Measurements from ENCODE around the gene MADD.

Gene MADD

DNA sequence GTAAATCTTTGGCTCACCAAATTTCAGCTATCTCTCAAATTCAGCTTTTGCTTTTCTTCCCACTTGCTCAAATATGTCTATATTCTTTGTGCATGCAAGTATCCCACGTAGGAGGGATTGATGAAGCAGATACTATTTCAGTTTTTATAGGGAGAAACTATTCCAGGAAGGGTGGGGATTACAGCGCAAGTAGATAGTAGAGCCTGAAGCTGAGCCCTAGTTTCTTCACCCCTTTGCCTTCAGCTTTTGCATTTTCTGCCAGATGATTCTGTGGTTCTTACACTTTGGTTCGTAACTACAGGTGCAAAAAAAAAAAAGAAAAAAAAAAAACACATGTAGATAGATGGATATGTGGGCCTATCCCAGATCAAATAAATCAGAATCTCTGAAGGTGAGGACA, 18.2 kb upstream of the MADD start:
- no peak for DNase-seq (ENCODE audit: low read depth)

DNA sequence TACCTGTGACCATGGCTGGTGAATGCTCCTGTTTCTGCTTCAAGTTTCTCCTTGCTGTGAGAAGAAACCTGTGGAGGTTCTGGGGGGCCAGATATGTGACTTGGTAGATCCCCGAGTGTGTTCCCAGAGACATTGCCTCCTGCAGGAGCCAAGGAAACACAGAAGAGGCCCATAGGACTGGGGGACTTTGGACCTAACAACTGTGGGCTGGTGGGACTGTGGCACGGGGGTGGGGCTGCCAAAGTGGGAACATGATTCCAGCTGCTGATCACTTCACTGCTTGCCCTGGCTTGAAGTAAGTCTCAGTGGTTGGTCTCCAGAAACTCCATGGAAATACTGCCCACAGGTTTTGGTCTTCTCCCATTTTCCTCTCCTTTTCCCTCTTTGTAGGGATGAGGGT, 16.3 kb upstream of the MADD start:
- DNase-seq (ENCODE audit: low read depth), result no peak

DNA sequence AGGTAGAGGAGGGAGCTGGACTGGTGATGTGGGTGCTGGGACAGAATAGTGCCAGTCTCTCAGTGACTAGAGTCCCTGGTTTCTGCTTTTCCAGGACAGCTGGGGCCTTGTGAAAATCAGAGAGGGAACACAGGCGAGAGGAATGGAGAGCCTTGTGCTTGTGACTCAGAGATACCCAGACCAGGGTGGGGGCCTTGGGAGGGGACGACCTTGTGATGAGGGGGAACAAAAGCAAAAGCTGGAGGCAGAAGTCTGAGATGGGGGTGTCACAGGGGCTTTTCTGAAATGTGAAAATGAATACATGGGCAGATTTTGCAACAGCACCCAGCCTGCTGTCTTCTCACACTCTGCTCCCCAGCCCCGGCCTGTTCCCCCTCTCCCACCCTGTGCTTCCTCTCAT, 15.5 kb upstream of the MADD start:
- no peak for DNase-seq (ENCODE audit: low read depth)

DNA sequence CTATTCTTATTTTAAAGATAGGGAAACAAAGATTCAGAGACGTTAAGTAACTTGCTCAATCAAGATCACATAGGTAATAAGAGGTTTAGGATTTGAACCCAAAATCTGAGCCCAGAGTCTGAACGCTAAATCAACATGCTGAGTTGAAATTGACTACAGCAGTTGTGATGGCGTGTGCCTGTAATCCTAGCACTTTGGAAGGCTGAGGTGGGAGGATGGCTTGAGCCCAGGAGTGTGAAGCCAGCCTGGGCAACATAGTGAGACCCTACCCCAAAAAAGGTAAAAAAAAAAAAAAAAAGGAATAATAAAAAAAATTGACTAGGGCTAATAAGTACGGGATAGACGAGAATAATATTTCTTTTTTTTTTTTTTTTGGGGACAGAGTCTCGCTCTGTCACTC, 13.6 kb upstream of the MADD start:
- no peak for DNase-seq (ENCODE audit: low read depth)

DNA sequence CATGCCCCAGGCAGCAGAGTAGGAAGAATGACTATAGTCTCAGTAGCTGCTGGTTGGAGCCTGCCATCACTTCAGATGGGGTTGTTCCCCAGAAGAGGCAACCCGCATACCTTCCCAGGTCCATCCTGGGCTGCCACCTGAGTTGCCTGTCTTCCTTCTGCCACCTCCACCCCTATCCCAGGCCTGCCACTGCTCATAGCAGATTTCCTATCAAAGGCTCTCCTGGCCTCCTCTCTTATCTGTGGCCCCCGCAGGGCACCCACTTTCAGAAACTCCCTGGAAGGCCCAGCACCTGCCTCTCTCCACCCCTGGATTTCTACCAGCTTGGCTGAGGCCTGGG, 12.8 kb upstream of the MADD start:
- DNase-seq (ENCODE audit: low read depth), result no peak

DNA sequence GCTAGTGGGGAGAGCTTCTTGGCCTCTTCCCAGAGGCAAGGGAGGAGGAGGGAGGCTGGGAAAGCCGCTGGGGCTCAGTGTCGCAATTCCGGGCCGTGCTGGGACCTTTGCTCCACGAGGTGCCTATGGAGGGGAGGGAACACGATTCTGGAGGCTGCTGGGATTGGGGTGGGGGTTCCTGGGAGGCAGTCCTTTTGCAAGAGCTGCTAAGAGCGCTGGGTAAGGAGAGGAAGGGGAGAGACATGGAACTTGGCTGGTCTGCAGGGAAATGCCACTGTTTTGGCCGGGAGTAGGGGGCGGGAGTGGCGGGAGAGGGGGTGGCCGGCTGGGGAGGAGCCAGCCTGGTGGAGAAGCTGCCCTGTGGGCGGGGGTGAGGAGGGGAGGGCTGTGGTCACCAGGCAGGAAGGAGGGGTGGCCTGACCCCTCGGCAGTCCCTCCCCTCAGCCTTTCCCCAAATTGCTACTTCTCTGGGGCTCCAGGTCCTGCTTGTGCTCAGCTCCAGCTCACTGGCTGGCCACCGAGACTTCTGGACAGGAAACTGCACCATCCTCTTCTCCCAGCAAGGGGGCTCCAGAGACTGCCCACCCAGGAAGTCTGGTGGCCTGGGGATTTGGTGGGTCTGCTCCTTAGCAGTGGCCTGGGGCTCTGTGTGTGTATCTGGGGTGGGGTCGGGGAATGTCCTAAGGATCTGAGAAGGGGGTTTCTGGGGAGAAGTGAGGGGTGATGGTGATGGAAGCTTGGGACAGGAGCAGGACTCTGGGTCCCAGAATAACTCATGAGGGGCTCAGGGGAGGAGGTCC, 12.2 kb upstream of the MADD start, which contains the start of gene NR1H3:
Gene NR1H3 (plus strand): TSS at position 480 of the 800 bp plus-strand sequence. CDS start 1,221 bp downstream, outside the sequence.
- no peak for DNase-seq (ENCODE audit: low read depth)

DNA sequence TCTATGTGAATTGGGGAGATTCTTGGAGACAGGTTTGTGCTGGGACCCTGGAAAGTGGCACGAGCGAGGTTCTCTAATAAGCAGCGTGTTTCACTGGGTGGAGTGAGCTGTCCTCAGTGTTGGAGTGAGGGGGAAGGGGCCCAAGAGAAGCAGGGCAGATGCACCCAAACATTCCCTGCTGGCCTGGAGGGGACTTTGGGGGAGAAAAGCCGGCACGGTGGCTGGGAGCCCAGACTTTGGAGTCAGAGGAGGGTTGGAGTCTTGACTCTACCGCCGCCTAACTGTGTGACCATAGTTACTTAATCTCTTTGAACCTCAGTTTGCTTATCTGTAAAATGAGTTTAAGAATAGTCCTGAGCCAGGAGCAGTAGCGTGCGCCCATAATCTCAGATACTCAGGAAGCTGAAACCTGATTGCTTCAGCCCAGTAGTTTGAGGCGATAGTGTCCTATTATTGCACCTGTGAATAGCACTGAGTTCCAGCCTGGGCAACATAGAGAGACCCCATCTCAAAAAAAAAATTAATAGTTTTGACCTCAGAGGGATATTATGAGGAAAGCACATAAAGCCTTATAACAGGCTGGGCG, 11.5 kb upstream of the MADD start:
- DNase-seq (ENCODE audit: low read depth), result no peak

DNA sequence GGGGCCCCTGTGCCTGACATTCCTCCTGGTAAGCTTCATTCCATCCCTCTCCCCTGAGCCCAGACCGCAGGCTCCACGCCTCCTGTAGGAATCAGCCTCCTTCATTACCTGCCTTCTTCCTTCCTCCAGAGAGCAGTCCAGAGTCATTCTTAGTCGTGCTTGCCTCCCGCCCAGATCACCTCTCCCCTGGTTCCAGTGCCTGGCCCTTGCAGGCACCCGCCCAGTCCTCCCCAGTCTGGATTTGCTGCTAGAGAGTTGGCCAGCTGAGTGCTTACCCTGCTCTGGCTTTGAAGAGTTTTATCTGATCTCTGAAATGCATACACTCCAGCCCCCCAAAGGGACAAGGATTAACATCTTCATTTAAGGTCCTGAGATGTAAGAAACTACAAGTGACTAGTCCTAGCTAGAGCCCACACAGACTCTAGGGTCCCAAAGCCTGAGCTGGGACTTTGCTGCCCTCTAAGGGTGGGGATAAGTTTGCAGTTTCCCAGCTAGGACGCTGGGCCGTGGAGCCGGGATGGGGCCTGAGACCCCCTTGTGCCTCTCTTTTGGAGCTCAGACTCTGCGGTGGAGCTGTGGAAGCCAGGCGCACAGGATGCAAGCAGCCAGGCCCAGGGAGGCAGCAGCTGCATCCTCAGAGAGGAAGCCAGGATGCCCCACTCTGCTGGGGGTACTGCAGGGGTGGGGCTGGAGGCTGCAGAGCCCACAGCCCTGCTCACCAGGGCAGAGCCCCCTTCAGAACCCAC, 10.5 kb upstream of the MADD start:
- DNase-seq (ENCODE audit: low read depth), result peak; percentile 26

DNA sequence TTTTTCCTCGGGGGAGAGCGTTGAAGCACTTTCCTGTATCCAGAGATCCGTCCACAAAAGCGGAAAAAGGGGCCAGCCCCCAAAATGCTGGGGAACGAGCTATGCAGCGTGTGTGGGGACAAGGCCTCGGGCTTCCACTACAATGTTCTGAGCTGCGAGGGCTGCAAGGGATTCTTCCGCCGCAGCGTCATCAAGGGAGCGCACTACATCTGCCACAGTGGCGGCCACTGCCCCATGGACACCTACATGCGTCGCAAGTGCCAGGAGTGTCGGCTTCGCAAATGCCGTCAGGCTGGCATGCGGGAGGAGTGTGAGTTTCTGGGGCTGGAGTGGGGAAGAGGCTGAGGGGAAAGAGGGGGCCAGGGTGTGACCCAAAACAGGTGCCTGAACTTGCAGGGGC, 9.6 kb upstream of the MADD start:
- no peak for DNase-seq (ENCODE audit: low read depth)

DNA sequence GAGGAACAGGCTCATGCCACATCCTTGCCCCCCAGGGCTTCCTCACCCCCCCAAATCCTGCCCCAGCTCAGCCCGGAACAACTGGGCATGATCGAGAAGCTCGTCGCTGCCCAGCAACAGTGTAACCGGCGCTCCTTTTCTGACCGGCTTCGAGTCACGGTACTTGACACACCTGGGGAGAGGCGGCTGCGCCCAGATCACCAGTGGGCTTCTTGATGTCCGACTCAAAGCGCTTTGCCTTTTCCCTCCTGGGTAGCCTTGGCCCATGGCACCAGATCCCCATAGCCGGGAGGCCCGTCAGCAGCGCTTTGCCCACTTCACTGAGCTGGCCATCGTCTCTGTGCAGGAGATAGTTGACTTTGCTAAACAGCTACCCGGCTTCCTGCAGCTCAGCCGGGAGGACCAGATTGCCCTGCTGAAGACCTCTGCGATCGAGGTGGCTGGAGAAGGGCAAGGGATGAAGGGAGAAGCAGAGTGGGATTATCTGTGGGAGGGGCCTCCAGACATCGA, 8.6 kb upstream of the MADD start:
- no peak for DNase-seq (ENCODE audit: low read depth)

DNA sequence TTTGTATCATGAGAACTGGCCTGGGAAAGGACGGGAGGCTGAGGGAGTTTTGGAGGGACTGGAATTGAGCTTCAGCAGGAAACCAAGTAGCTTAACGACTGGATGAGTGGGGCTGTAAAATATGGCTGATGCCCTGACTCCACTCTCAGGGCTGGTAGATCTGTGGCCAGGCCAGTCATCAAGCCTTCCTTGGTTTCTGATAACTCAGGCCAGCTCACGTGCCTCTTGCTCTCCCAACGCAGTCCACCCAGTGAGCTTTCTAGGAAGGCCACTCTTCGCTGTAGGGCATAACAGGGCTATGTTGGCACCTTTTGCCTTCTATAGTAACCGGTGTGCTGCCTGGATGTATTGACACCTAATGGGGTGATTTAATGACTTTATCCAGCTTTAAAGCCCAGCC, 5.8 kb upstream of the MADD start:
- no peak for DNase-seq (ENCODE audit: low read depth)

DNA sequence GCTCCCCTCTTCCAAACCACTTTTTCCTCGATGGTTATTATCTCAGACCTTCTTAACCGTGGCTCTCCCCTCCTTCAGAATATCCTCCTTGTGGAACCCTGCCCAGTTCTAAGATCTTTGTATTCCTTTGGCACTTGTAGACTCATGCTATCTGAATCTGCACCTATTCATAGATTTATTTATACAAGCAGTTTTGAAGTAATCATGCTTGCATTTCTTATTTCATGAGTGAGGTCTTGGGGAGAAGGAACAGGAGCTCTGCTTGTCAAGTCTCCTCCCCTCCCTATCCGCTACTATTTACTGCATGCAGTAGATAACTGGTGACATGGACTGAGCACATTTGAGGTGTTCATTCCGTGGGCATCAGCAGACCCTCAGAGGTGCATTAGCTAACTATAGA, 5.4 kb upstream of the MADD start:
- DNase-seq (ENCODE audit: low read depth), result no peak

DNA sequence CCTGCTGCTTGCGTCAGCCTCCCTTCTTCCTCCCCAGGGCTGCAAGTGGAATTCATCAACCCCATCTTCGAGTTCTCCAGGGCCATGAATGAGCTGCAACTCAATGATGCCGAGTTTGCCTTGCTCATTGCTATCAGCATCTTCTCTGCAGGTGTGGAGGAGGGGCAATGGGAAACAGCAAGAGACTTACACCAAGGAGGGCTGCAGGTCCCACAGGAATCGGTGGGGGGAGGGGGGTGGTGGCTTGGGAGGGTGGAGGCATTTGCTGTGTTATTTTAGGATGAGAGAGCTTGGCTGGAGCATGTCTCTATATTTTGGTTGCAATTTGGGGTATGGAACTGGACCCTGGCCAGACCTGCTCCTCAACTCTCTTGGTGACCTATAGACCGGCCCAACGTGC, 2.1 kb upstream of the MADD start:
- DNase-seq (ENCODE audit: low read depth), result no peak

DNA sequence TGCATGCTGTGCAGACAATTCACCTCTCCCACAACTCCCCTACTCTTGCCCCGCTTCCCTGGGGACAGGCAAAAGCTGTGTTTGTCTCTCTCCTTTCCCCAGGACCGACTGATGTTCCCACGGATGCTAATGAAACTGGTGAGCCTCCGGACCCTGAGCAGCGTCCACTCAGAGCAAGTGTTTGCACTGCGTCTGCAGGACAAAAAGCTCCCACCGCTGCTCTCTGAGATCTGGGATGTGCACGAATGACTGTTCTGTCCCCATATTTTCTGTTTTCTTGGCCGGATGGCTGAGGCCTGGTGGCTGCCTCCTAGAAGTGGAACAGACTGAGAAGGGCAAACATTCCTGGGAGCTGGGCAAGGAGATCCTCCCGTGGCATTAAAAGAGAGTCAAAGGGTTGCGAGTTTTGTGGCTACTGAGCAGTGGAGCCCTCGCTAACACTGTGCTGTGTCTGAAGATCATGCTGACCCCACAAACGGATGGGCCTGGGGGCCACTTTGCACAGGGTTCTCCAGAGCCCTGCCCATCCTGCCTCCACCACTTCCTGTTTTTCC, 1.4 kb upstream of the MADD start:
- no peak for DNase-seq (ENCODE audit: low read depth)

DNA sequence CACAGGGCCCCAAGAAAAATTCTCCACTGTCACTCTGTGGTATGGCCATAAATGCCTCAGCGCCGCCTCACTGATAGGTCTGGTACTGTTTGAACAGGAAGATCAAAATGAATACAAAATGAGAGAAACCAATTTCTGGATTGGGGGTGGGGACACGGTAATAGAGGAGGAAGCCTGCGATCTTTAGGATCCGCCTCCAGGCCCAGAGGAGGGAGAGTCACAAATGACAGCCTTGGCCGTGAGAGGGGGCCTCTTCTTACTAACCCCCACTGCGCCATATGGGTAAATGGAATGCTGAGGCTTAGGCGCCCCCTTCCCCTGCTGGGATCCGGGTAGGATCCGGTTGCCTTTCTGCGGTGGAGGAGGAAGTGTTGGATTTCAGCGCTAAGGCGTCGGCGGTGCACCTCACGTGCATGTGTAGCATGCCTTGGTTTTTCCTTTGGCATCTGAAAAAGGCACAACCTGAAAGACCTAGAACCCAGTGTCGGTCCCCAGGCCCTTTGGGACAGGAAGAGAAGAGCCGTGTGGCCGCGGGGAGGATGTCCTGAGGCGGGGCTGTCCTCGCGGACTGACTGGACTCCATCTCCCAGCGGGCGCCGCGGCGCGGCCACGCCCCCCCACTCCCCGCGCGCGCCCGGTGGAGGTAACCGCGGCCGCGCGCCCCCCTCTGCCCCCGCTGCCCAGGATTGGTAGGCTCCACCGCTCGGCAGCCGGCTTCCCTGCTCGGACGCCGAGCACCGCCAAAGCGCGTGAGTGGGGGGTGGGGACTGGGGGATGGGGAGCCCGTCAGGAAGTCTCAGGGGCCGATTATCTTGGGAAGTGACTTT, 718 bp upstream of the MADD start:
- DNase-seq (ENCODE audit: low read depth), result peak; percentile 88

DNA sequence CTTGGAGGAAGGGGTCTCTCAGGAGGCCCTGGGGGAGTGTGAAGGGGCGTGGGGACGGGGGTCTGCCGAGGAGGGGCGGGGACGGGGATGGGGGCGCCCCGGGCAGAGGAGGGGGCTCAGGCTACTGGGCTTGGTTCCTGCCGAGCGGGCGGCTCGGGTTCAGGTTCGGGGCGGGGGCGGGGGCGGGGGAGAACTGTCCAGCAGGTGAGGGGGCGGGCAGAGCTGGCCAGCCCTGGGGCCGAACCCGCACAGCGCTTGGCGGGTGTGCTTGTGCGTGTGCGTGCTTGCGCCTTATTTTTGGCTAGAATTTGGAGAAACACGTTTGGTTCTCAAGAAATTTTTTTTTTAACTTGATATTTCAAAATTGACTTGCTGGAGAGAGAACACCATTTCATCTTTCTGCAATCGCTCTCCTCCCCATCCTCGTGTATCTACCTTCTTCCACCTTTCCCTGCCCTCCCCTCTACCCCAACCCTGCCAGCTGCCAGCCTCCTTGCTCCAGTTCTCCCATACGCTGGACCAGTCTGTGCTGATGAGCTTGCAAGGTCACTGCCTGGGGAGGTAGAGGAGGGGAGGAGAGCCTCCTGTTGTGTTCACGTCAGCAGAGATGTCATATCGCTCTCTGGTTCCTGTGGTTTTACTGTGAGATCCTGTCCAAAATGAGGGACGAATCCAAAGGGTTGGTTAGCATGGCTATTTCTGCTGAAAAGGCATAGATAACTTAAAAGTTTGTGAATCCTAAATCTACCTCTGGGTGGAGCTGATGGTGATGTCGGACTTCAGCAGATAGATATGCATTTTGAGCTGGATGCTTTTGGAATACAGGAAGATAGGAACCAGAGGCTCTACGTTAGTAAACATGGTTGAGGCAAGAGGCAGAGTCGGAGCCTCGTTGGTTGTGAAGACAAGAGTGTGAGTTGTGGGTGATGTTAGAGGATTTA, 668 bp downstream of the MADD start:
- no peak for DNase-seq (ENCODE audit: low read depth)

DNA sequence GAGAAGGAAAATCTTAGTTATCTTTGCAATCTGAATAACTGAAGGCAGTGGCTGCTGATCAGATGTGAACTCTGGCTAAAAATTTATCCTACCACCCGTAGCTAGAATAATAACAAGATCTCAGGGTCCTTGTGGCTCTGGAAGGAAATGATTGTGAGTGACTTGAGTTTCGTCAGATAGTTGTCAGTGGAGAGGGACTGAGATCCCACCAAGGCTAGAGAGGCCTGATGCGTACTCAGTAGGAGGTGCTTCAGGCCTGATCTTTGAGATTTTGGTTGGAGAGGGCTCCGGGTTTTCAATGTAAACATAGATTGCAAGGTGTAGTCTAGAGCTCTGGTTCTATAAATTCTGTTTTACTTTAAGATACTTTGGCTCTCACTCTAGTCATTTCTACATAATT, 1.4 kb downstream of the MADD start:
- DNase-seq (ENCODE audit: low read depth), result no peak

DNA sequence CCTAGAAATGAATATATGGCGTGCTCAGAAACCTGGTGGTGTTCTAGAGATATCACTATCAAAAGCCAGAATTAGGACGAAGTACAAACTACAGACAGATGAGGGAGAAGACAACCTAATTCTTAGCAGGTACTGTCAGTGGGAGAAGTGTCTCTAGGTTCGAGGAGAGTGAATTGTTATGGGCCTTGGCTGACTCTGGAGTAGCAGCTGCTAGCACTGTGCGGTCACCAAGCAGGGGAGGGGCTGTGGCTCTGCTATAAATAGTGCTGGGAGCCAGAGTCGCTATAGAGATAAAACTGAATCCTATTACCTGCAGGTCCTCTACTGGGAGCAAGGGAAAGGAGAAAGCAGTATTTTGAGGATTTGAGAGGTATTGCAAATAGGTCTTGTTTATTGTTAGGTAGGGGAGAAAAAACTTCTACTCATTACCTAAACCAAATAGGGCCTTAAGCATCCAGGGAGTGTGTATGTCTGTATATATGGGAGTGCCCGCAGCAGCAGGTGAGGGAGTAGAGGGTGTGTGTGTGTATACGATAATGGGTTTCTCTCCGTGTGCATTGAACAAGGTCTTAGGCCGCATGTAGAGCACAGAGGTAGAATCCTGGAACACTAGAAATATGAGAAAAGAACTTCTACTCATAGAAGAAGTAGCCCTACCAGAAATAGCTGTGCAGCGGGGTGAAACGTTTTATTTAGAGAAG, 2.2 kb downstream of the MADD start:
- DNase-seq (ENCODE audit: low read depth), result no peak

DNA sequence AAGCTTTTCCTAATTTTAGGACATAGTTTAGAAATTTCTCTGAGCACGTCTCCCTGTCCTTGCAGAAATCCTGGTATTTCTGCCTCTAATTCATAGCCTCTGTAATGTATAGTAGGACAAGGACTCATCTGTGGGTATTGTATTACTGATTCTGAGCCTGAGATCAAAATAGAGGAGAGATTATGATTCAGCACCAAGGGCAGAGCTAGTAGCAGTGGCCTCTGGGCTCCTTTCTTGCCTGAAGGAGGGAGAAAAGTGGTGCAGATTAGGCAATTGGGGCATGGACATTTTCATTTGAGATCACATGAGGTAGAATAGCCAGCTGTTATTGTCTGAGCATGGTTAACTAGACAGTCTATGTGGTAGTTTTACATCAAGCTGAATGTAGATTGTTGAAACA, 2.8 kb downstream of the MADD start:
- DNase-seq (ENCODE audit: low read depth), result no peak
